ENCODE data around the gene NOSIP. TPM values are rescaled to one million over a fixed set of nuclear protein-coding genes. Genes with fewer than 3 reads are reported as not detected.

The NOSIP gene
- total RNA-seq, 4 donors from 2014 or later, result 39.1 to 63.4 (median 49.0) TPM

- no peak for TF ChIP-seq CTCF (IDR thresholded peaks at IDR 0.05; ENCODE audit: low read depth)
Measured at GRCh38 chr19:49599378-49600295, 19.3 kb upstream of the NOSIP start.

GRCh38 chr19:49597703-49597974 is 17.3 kb upstream of the NOSIP start:
- no peak for TF ChIP-seq CTCF (IDR thresholded peaks at IDR 0.05; ENCODE audit: low read depth)

GRCh38 chr19:49596954-49597702 is 16.8 kb upstream of the NOSIP start:
- no peak for TF ChIP-seq CTCF (IDR thresholded peaks at IDR 0.05; ENCODE audit: low read depth)

GRCh38 chr19:49596407-49596806 is 16.1 kb upstream of the NOSIP start:
- no peak for TF ChIP-seq CTCF (IDR thresholded peaks at IDR 0.05; ENCODE audit: low read depth)

- no peak for TF ChIP-seq CTCF (IDR thresholded peaks at IDR 0.05; ENCODE audit: low read depth)
Measured at GRCh38 chr19:49595819-49596404, 15.6 kb upstream of the NOSIP start.

GRCh38 chr19:49594993-49595818 is 14.8 kb upstream of the NOSIP start:
- TF ChIP-seq CTCF (IDR thresholded peaks at IDR 0.05; ENCODE audit: low read depth), result no peak
